ENCODE data around the gene MMRN2.

- TF ChIP-seq POLR2A (IDR thresholded peaks at IDR 0.05) = no peak
- TF ChIP-seq CTCF (IDR thresholded peaks at IDR 0.05) = no peak
Observed at GRCh38 chr10:86942441-86943315, 14.7 kb downstream of the MMRN2 start.

Measured in breast epithelium (tissue), 3 donors.